BLaER1 treated with 17β-estradiol and CSF1 and Interleukin-3, amounts not matched to agents 10 nM and 100 nM (cell line): ENCODE measurements around the gene RPTN.

ENCODE experiments used
- H3K27ac ChIP-seq, 11 experiments: shearing (Covaris generic); formaldehyde crosslinking; 2 replicates each; pipeline ENCODE4 v1.8.1; 2022
- H3K27me3 ChIP-seq, 11 experiments: shearing (Covaris generic); formaldehyde crosslinking; 2 replicates each; pipeline ENCODE4 v1.8.1; 2022
- H3K36me3 ChIP-seq, 11 experiments: shearing (Covaris generic); formaldehyde crosslinking; 2 replicates each; pipeline ENCODE4 v1.8.1; 2022
- H3K4me1 ChIP-seq, 10 experiments: shearing (Covaris generic); formaldehyde crosslinking; 2 replicates each; pipeline ENCODE4 v1.8.1; 2022
- H3K4me2 ChIP-seq, 11 experiments: shearing (Covaris generic); formaldehyde crosslinking; 2 replicates each; pipeline ENCODE4 v1.8.1; 2022
- H3K4me3 ChIP-seq, 10 experiments: shearing (Covaris generic); formaldehyde crosslinking; 2 replicates each; pipeline ENCODE4 v1.8.1; 2022
- H3K9ac ChIP-seq, 11 experiments: shearing (Covaris generic); formaldehyde crosslinking; 2 replicates each; pipeline ENCODE4 v1.8.1; 2022
- H3K9me3 ChIP-seq, 11 experiments: shearing (Covaris generic); formaldehyde crosslinking; replicated peaks in 1 of 11; 2 replicates each; pipeline ENCODE4 v1.8.1; 2022
- H4K20me1 ChIP-seq, 11 experiments: shearing (Covaris generic); formaldehyde crosslinking; 2 replicates each; pipeline ENCODE4 v1.8.1; 2022
- Cebpa-rat ChIP-seq, 11 experiments: shearing (Covaris generic); IDR thresholded peaks; 2 replicates each; pipeline ENCODE4 v1.8.1; 2022

RPTN gene

GRCh38 chr1:152167835-152168534, 9.0 kb upstream of the RPTN start:
- H3K4me1 ChIP-seq = peaks cover 50 to 87% (median 62%) of the 10 kb centered on the region in 10 experiments
- H3K9ac ChIP-seq = no peak overlapping the region
- peaks cover 0 to 5% (median 0%) of the 10 kb centered on the region in 11 experiments; a peak in 2 of 22 replicates for H3K27me3 ChIP-seq
- H3K4me2 ChIP-seq = peak overlapping the region; percentile 11 to 87 (median 76); a peak in 21 of 22 replicates
- peak in 2 of 11 experiments; percentile 25 to 35; a peak in 1 of 22 replicates for TF ChIP-seq Cebpa-rat (IDR thresholded peaks at IDR 0.05)
- no peaks in the 10 kb centered on the region for H3K36me3 ChIP-seq
- H3K9me3 ChIP-seq = peaks cover 0 to 6% (median 0%) of the 10 kb centered on the region in 11 experiments; a peak in 2 of 22 replicates
- H4K20me1 ChIP-seq = no peaks in the 10 kb centered on the region; a peak in 1 of 22 replicates
- no peak overlapping the region for H3K4me3 ChIP-seq
- H3K27ac ChIP-seq = peak overlapping the region in 2 of 11 experiments; percentile 76 to 80; a peak in 2 of 22 replicates

GRCh38 chr1:152166966-152167365, 7.9 kb upstream of the RPTN start:
- H3K9me3 ChIP-seq = peaks cover 0 to 6% (median 0%) of the 10 kb centered on the region in 11 experiments; a peak in 2 of 22 replicates

GRCh38 chr1:152165286-152166077, 6.5 kb upstream of the RPTN start:
- Histone ChIP-seq H3K9me3 (peaks cover 0 to 6% (median 0%) of the 10 kb centered on the region in 11 experiments; a peak in 2 of 22 replicates), H3K4me2 (peak overlapping the region; percentile 73 to 87 (median 80)), H3K36me3 (no peaks in the 10 kb centered on the region), H3K27ac (peak overlapping the region; percentile 14 to 80 (median 68); a peak in 21 of 22 replicates), H3K4me1 (peaks cover 56 to 100% (median 73%) of the 10 kb centered on the region in 10 experiments), H3K9ac (peak overlapping the region in 8 of 11 experiments; percentile 7 to 65 (median 34); a peak in 12 of 22 replicates), H3K27me3 (peaks cover 0 to 5% (median 0%) of the 10 kb centered on the region in 11 experiments; a peak in 1 of 22 replicates), H4K20me1 (no peaks in the 10 kb centered on the region; a peak in 1 of 22 replicates), H3K4me3 (peak overlapping the region in 3 of 10 experiments; percentile 1 to 21 (median 5); a peak in 4 of 20 replicates)
- TF ChIP-seq Cebpa-rat (IDR thresholded peaks at IDR 0.05) = no peak

More at GRCh38 chr1:152166966-152167365, 7.9 kb upstream of the RPTN start:
- H3K27ac ChIP-seq = peak overlapping the region in 4 of 11 experiments; percentile 34 to 80 (median 76); a peak in 5 of 22 replicates
- H3K27me3 ChIP-seq = peaks cover 0 to 5% (median 0%) of the 10 kb centered on the region in 11 experiments; a peak in 2 of 22 replicates
- no peaks in the 10 kb centered on the region; a peak in 1 of 22 replicates for H4K20me1 ChIP-seq
- peak overlapping the region; percentile 11 to 87 (median 76); a peak in 18 of 22 replicates for H3K4me2 ChIP-seq
- H3K9ac ChIP-seq = no peak overlapping the region
- no peak for TF ChIP-seq Cebpa-rat (IDR thresholded peaks at IDR 0.05)
- peaks cover 56 to 97% (median 68%) of the 10 kb centered on the region in 10 experiments for H3K4me1 ChIP-seq
- H3K36me3 ChIP-seq = no peaks in the 10 kb centered on the region
- no peak overlapping the region for H3K4me3 ChIP-seq

DNA sequence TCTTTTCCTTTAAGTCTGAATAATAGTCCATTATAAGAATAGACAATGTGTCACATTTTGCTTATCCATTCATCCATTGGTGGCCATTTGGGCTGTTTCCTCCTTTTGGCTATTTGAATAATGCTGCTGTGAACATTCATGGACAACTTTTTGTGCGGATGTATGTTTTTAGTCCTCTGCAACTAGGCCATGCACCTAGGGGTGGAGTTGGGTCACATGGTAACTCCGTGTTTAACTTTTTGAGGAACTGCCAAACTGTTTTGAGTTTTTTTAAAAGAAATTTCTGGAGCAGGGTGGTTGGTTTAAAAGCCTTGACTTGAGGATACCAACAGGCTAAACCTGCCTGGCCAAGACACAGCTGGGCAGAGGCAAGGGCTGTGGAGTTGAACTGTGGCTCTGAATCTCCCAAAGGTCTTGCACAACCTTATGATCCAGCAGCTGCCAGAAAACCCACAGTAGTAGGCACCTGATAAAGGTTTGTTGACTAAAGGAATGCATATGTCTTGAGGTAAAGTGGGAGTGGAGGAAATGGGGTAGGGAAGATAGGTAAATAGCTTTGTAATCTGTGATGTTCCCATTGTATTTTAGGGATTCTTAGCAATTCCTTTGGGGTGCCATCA, 5.6 kb upstream of the RPTN start:
- Histone ChIP-seq H3K27me3 (peaks cover 0 to 5% (median 0%) of the 10 kb centered on the region in 11 experiments; a peak in 1 of 22 replicates), H3K4me3 (no peak overlapping the region), H3K4me2 (peak overlapping the region; percentile 73 to 87 (median 80)), H3K9me3 (peaks cover 0 to 6% (median 0%) of the 10 kb centered on the region in 11 experiments; a peak in 2 of 22 replicates), H4K20me1 (no peaks in the 10 kb centered on the region), H3K4me1 (peaks cover 56 to 100% (median 74%) of the 10 kb centered on the region in 10 experiments), H3K36me3 (no peaks in the 10 kb centered on the region), H3K9ac (peak overlapping the region in 1 of 11 experiments; percentile 51; a peak in 1 of 22 replicates), H3K27ac (peak overlapping the region; percentile 14 to 80 (median 68); a peak in 20 of 22 replicates)
- peak in 1 of 11 experiments; percentile 45; a peak in 1 of 22 replicates for TF ChIP-seq Cebpa-rat (IDR thresholded peaks at IDR 0.05)

- Histone ChIP-seq H3K27me3 (peaks cover 0 to 5% (median 0%) of the 10 kb centered on the region in 11 experiments; a peak in 1 of 22 replicates), H3K4me2 (peak overlapping the region; percentile 73 to 87 (median 80)), H3K9ac (no peak overlapping the region), H3K27ac (no peak overlapping the region), H3K4me1 (peaks cover 52 to 92% (median 62%) of the 10 kb centered on the region in 10 experiments), H3K9me3 (peaks cover 0 to 6% (median 0%) of the 10 kb centered on the region in 11 experiments; a peak in 2 of 22 replicates), H3K36me3 (no peaks in the 10 kb centered on the region), H4K20me1 (no peaks in the 10 kb centered on the region), H3K4me3 (no peak overlapping the region)
- TF ChIP-seq Cebpa-rat (IDR thresholded peaks at IDR 0.05) = no peak
These were observed 3.9 kb upstream of the RPTN start for GRCh38 chr1:152162792-152163463.

DNA sequence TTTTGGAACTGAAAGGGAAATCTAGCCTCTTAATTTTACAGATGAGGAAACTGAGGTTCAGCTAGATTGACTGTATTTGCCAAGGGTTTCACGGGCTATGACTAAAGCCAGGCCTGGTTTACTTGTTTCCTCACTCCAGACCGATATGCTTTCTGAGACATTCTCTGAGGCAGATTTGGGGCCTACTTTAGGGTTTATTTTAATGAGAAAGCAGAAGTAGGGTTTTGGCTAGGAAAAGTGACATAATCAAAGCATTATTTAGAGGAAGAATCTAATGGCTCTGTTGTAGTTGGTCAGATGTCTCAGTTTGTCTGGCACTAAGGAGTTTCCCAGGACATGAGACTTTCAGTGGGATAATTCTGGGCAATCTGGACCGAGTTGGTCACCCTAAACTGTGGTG, 1.5 kb upstream of the RPTN start:
- Histone ChIP-seq H3K4me2 (peak overlapping the region in 6 of 11 experiments; percentile 23 to 83 (median 67); a peak in 11 of 22 replicates), H3K9me3 (peaks cover 0 to 6% (median 0%) of the 10 kb centered on the region in 11 experiments; a peak in 2 of 22 replicates), H3K4me3 (no peak overlapping the region), H3K4me1 (peaks cover 31 to 69% (median 39%) of the 10 kb centered on the region in 10 experiments), H3K27ac (peak overlapping the region in 5 of 11 experiments; percentile 23 to 57 (median 46); a peak in 8 of 22 replicates), H3K36me3 (no peaks in the 10 kb centered on the region), H3K9ac (peak overlapping the region in 3 of 11 experiments; percentile 13 to 56 (median 43); a peak in 2 of 22 replicates), H4K20me1 (no peaks in the 10 kb centered on the region), H3K27me3 (0 out of 22 replicates have a peak, but pooled peaks cover 0 to 5% (median 0%) of the 10 kb centered on the region in 11 experiments)
- no peak for TF ChIP-seq Cebpa-rat (IDR thresholded peaks at IDR 0.05)

GRCh38 chr1:152153996-152154395, 5.0 kb downstream of the RPTN start:
- Histone ChIP-seq H3K36me3 (no peaks in the 10 kb centered on the region), H3K9me3 (peaks cover 5 to 10% (median 8%) of the 10 kb centered on the region in 11 experiments; a peak in 21 of 22 replicates), H3K4me1 (peaks cover 0 to 5% (median 0%) of the 10 kb centered on the region in 10 experiments; a peak in 2 of 20 replicates), H3K4me3 (no peak overlapping the region), H4K20me1 (no peaks in the 10 kb centered on the region), H3K4me2 (no peak overlapping the region), H3K9ac (no peak overlapping the region), H3K27ac (no peak overlapping the region), H3K27me3 (no peaks in the 10 kb centered on the region)
- TF ChIP-seq Cebpa-rat (IDR thresholded peaks at IDR 0.05) = no peak
